ENCODE data around the gene FARSB. TPM values are rescaled to one million over a fixed set of nuclear protein-coding genes. Genes with fewer than 3 reads are reported as not detected.

FARSB gene
- total RNA-seq, 1 experiment from 2014 or later = 50.2 TPM

GRCh38 chr2:222566229-222566628 lies 89.7 kb downstream of the FARSB start:
- DNase-seq = no peak
- Histone ChIP-seq H3K27me3 (ENCODE audit: insufficient read depth, low read depth) (no peaks in the 10 kb centered on the region), H3F3A (ENCODE audit: insufficient read depth, low read depth) (peaks cover 6% of the 10 kb centered on the region; the same call in 1 of the 2 replicates), H3K27ac (no peak overlapping the region), H4K20me1 (ENCODE audit: insufficient read depth) (no peaks in the 10 kb centered on the region), H3K9me2 (ENCODE audit: insufficient read depth) (no peaks in the 10 kb centered on the region), H2AFZ (no peak overlapping the region), H3K4me2 (no peak overlapping the region), H3K4me1 (replicated peaks; ENCODE audit: insufficient read depth) (peaks cover 23% of the 10 kb centered on the region), H3K4me3 (no peak overlapping the region), H3K9me3 (ENCODE audit: insufficient read depth, low read depth) (no peaks in the 10 kb centered on the region), H3K79me2 (ENCODE audit: low read depth) (no peaks in the 10 kb centered on the region), H3K36me3 (ENCODE audit: low read depth) (peaks cover 39% of the 10 kb centered on the region)
- no peak for TF ChIP-seq CTCF (conservative IDR thresholded peaks at IDR 0.05)
- no peak for TF ChIP-seq EZH2 (IDR thresholded peaks at IDR 0.05; ENCODE audit: low read depth)
- POLR2A ChIA-PET (ENCODE audit: unreplicated experiment) = no interaction called here
- intact Hi-C loops (cut with micrococcal nuclease; ENCODE audit: unreplicated experiment) = no loop called here
- no TSS peak for BruUV-seq (replicated peaks)
- CTCF ChIA-PET = no interaction called here

GRCh38 chr2:222563936-222564335 lies 92.0 kb downstream of the FARSB start:
- Histone ChIP-seq H2AFZ (no peak overlapping the region), H3K27ac (no peak overlapping the region), H3K4me3 (no peak overlapping the region), H3K4me2 (no peak overlapping the region), H3K36me3 (ENCODE audit: low read depth) (peaks cover 21% of the 10 kb centered on the region), H3K9me3 (ENCODE audit: insufficient read depth, low read depth) (no peaks in the 10 kb centered on the region), H4K20me1 (ENCODE audit: insufficient read depth) (no peaks in the 10 kb centered on the region), H3K79me2 (ENCODE audit: low read depth) (no peaks in the 10 kb centered on the region), H3K4me1 (replicated peaks; ENCODE audit: insufficient read depth) (peaks cover 3% of the 10 kb centered on the region; the same call in 1 of the 2 replicates), H3K27me3 (ENCODE audit: insufficient read depth, low read depth) (no peaks in the 10 kb centered on the region), H3F3A (ENCODE audit: insufficient read depth, low read depth) (no peaks in the 10 kb centered on the region; the same call in 1 of the 2 replicates), H3K9me2 (ENCODE audit: insufficient read depth) (no peaks in the 10 kb centered on the region)
- intact Hi-C loops (cut with micrococcal nuclease; ENCODE audit: unreplicated experiment) = loop anchor here (2.0 kb wide), 1 partner anchor 49 kb away; no protein-coding TSS in a partner anchor
- CTCF ChIA-PET = no interaction called here
- TF ChIP-seq EZH2 (IDR thresholded peaks at IDR 0.05; ENCODE audit: low read depth) (no peak), CTCF (conservative IDR thresholded peaks at IDR 0.05) (no peak)
- POLR2A ChIA-PET (ENCODE audit: unreplicated experiment) = no interaction called here
- no TSS peak for BruUV-seq (replicated peaks)
- DNase-seq = no peak

GRCh38 chr2:222563106-222563718 lies 92.7 kb downstream of the FARSB start:
- TF ChIP-seq CTCF (conservative IDR thresholded peaks at IDR 0.05) (no peak), EZH2 (IDR thresholded peaks at IDR 0.05; ENCODE audit: low read depth) (no peak)

More at GRCh38 chr2:222563106-222563718, 92.7 kb downstream of the FARSB start:
- Histone ChIP-seq H4K20me1 (ENCODE audit: insufficient read depth) (no peaks in the 10 kb centered on the region), H3K36me3 (ENCODE audit: low read depth) (peaks cover 16% of the 10 kb centered on the region), H3K27me3 (ENCODE audit: insufficient read depth, low read depth) (no peaks in the 10 kb centered on the region), H3K9me3 (ENCODE audit: insufficient read depth, low read depth) (no peaks in the 10 kb centered on the region), H3K27ac (no peak overlapping the region), H3K4me1 (replicated peaks; ENCODE audit: insufficient read depth) (no peaks in the 10 kb centered on the region), H3K9me2 (ENCODE audit: insufficient read depth) (no peaks in the 10 kb centered on the region), H3K4me3 (no peak overlapping the region), H3K4me2 (no peak overlapping the region), H3K79me2 (ENCODE audit: low read depth) (no peaks in the 10 kb centered on the region), H2AFZ (no peak overlapping the region), H3F3A (ENCODE audit: insufficient read depth, low read depth) (no peaks in the 10 kb centered on the region; the same call in 1 of the 2 replicates)
- no peak for DNase-seq
- intact Hi-C loops (cut with micrococcal nuclease; ENCODE audit: unreplicated experiment) = loop anchor here (2.0 kb wide), 1 partner anchor 50 kb away; no protein-coding TSS in a partner anchor
- POLR2A ChIA-PET (ENCODE audit: unreplicated experiment) = no interaction called here
- no TSS peak for BruUV-seq (replicated peaks)
- CTCF ChIA-PET = interaction anchor here (0.6 kb wide), 1 partner anchor 520 kb away, joined by 3 read pairs; no protein-coding TSS in a partner anchor
